ENCODE measurements around the gene SPRR1B. TPM values are rescaled to one million over a fixed set of nuclear protein-coding genes. Genes with fewer than 3 reads are reported as not detected.
"Not testable (repeated sequence)": the region's sequence is repeated elsewhere in the genome, so short reads cannot be mapped to it uniquely, and the experiment has no call there.

The SPRR1B gene, protein sequence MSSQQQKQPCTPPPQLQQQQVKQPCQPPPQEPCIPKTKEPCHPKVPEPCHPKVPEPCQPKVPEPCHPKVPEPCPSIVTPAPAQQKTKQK
- total RNA-seq, result not detected

DNA sequence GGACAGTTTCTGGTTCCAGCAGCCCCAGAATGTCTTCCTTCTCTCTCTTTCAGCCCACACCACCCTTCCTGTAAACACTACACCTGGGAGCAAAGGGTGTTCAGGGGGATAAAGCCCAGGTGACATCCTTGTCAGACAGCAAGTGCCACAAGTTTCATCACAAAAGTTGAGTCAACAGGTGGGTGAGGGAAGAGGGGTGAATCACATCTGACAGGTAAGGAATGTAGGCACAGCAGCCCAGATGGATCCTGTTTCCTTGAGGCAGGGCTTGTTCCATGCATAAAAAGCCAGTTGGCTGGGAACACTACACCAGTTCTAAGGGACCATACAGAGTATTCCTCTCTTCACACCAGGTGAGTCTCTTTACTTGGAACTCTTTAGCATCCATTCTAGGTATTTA, at the start of gene SPRR1B:
Gene SPRR1B (plus strand): TSS at position 309 of the 400 bp plus-strand sequence. CDS start 1,143 bp downstream, outside the sequence.
- Mint-ChIP-seq H3K27me3 (ENCODE audit: low read depth) (peaks cover 13% of the 10 kb centered on the region), H3K36me3 (ENCODE audit: insufficient read depth) (no peaks in the 10 kb centered on the region), H3K9me3 (no peaks in the 10 kb centered on the region), H3K4me3 (no peak within 1 kb of the TSS), H3K4me1 (ENCODE audit: low read depth) (no peaks in the 10 kb centered on the region)
- ATAC-seq (no peak), DNase-seq (no peak)

DNA sequence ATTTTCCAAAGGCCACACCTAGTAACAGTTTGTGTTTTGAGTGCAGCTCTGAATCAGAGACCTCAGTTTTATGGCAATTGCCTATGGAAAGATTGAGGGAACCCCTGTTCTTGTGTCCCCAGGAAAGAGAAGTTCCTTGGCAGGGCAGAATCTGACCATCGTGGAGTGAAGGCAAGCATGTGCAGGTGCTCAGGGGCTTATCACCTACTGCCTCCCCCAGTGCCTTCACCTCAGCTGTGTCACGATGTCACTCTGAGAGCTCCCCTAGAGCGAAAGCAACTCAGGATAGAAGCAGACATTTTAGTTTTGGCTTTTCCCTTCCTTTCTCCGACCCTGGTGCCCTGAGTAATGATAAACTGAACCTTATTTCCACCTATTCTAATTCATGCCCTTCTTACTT, 48.9 kb upstream of the SPRR1B start:
- H3K27me3 Mint-ChIP-seq (ENCODE audit: low read depth), result peaks cover 43% of the 10 kb centered on the region
- H3K9me3 Mint-ChIP-seq, result no peaks in the 10 kb centered on the region
- H3K36me3 Mint-ChIP-seq (ENCODE audit: insufficient read depth), result no peaks in the 10 kb centered on the region
- DNase-seq (no peak), ATAC-seq (no peak)
- no peak overlapping the region for H3K4me3 Mint-ChIP-seq
- no peaks in the 10 kb centered on the region for H3K4me1 Mint-ChIP-seq (ENCODE audit: low read depth)

DNA sequence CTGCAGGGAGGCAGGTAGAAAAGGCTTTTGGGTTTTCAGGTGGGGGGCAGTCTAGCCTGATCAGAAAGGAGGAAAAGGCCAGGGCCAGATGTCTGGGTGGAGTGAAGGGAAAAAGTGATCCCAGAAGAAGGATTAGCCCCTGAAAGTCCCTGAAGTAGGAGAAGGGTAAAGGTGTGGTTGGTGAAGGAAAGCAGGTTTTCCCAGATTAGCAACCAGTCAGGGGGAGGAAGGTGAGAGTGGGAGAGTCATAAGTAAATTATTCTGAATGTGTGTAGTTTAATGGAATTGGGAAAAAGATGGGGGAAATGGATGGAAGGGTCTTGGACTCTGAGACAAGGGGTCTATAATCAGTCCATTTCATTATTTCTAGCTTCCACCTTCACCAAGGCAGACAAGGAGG, 47.8 kb upstream of the SPRR1B start:
- H3K9me3 Mint-ChIP-seq, result peaks cover 4% of the 10 kb centered on the region
- ATAC-seq, result no peak
- no peaks in the 10 kb centered on the region for H3K36me3 Mint-ChIP-seq (ENCODE audit: insufficient read depth)
- H3K4me3 Mint-ChIP-seq, result no peak overlapping the region
- H3K27me3 Mint-ChIP-seq (ENCODE audit: low read depth), result peaks cover 41% of the 10 kb centered on the region
- DNase-seq, result no peak
- no peaks in the 10 kb centered on the region for H3K4me1 Mint-ChIP-seq (ENCODE audit: low read depth)

DNA sequence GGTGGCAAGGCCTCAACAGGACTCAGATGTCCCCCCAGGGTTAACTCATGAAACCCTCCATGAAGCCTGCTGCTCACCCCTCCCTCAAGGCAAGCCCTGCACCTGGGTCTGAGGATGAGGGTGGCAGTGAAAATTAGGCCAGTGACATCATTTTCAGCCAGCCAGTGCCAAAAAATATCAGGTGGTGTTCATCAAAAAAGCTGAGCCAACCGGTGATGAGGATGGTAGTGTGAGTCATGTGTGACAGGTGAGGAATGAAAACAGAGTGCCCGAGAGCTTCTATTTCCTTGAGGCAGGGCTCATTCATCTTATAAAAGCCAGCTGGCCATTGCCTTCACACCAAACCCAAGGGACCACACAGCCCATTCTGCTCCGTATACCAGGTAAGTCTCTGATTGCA, 47.3 kb upstream of the SPRR1B start, which contains the start of gene SPRR1A:
Gene SPRR1A (plus strand): TSS at position 339 of the 400 bp plus-strand sequence. CDS start 1,150 bp downstream, outside the sequence.
- H3K4me3 Mint-ChIP-seq, result no peak within 1 kb of the TSS
- peaks cover 4% of the 10 kb centered on the region for H3K9me3 Mint-ChIP-seq
- ATAC-seq, result no peak
- DNase-seq, result no peak
- H3K36me3 Mint-ChIP-seq (ENCODE audit: insufficient read depth), result no peaks in the 10 kb centered on the region
- peaks cover 38% of the 10 kb centered on the region for H3K27me3 Mint-ChIP-seq (ENCODE audit: low read depth)
- H3K4me1 Mint-ChIP-seq (ENCODE audit: low read depth), result no peaks in the 10 kb centered on the region

DNA sequence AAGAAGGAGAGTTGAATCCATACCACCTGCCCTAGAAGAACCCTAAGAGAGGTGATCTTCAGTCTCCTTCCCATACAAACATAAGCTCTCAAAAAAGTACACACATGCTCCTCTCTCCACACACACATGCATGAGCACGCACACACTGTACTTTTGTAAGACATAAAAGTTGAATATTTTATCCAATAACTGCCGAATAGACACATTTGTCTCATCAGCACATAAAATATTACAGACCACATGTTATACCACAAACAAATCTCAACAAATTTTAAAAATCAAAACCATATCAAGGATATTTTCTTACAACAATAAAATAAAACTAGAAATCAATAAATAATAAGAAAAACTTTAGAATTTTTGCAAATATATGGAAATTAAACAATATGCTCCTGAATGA, 44.4 kb upstream of the SPRR1B start:
- Mint-ChIP-seq H3K4me3 (no peak overlapping the region), H3K9me3 (peaks cover 4% of the 10 kb centered on the region), H3K27me3 (ENCODE audit: low read depth) (peaks cover 26% of the 10 kb centered on the region), H3K4me1 (ENCODE audit: low read depth) (no peaks in the 10 kb centered on the region), H3K36me3 (ENCODE audit: insufficient read depth) (no peaks in the 10 kb centered on the region)
- no peak for ATAC-seq
- no peak for DNase-seq

DNA sequence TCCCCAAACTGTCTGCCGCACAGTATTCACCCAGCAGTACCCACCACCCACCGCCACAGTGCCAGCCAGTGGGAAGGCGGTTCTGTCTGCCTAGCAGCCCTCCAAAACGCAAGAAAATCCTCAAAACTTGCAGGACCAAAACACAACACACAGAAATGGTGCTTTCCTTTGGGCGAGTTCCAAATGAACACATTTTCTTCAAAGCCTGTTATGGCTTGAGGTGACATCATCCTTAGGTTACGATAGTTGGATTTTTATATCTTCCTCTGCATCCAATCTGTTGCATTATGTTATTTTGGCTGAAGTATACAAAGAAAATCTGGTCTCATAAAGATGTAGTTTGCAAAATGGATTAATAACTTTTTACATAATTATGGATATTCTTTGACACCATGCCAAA, 37.8 kb upstream of the SPRR1B start:
- DNase-seq, result no peak
- peaks cover 6% of the 10 kb centered on the region for H3K9me3 Mint-ChIP-seq
- H3K4me1 Mint-ChIP-seq (ENCODE audit: low read depth), result no peaks in the 10 kb centered on the region
- H3K27me3 Mint-ChIP-seq (ENCODE audit: low read depth), result peaks cover 13% of the 10 kb centered on the region
- H3K4me3 Mint-ChIP-seq, result no peak overlapping the region
- ATAC-seq, result no peak
- H3K36me3 Mint-ChIP-seq (ENCODE audit: insufficient read depth), result no peaks in the 10 kb centered on the region

DNA sequence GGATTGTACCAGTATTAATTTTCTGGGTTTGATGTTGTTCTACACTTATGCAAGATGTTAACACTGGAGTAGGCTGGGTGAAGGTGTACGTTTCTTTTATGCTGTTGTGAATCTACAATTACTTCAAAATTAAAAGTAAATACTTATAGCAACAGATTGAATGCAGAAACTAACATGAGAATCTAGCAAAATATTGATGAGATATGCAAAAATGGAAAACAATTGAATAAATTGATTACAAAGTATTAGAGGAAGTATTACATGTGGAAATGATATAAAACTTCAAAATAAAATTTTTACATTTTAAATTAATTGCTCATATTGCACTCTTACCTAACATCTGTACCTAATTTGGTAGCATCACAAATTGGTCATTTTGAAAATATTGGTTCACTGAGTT, 35.2 kb upstream of the SPRR1B start:
- Mint-ChIP-seq H3K4me1 (ENCODE audit: low read depth) (no peaks in the 10 kb centered on the region), H3K4me3 (no peak overlapping the region), H3K27me3 (ENCODE audit: low read depth) (peaks cover 23% of the 10 kb centered on the region), H3K36me3 (ENCODE audit: insufficient read depth) (no peaks in the 10 kb centered on the region), H3K9me3 (peaks cover 6% of the 10 kb centered on the region)
- DNase-seq, result no peak
- ATAC-seq, result no peak

DNA sequence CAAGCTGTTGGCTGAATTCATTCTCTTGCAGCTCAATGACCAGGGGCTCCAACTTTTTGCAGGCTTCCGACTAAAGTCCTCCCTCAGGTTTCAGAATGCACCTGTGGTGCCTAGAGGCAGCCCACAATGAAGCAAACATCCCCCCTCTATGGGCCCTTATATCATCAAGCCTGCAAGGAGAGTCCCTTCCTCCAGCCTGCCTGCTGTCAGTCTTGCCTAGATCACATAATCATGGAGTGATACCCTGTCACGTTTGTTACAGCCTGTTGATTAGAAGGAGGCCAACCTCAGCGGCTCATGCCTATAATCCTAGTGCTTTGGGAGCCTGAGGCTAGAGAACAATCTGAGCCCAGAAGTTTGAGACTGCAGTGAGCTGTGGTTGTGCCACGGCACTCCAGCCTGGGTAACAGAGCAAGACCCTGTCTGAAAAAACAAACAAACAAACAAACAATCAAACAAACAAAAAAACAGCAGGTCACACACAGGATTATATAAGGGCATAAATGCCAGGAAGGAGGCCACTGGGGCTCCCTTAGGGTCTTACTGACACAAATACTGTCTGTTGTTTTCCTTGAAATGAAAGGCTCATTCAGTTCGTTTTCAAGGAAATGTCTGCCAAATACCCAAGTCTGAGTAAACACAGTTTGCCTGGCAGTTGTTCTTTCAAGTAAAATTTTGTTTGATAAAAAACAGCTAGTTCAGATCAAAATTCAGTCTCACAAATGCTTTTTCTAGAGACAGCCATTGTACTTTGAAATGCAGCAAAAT, 34.2 kb upstream of the SPRR1B start:
- no peak overlapping the region for H3K4me3 Mint-ChIP-seq
- no peaks in the 10 kb centered on the region for H3K4me1 Mint-ChIP-seq (ENCODE audit: low read depth)
- H3K27me3 Mint-ChIP-seq (ENCODE audit: low read depth), result peaks cover 28% of the 10 kb centered on the region
- DNase-seq (no peak), ATAC-seq (no peak)
- no peaks in the 10 kb centered on the region for H3K36me3 Mint-ChIP-seq (ENCODE audit: insufficient read depth)
- H3K9me3 Mint-ChIP-seq, result peaks cover 6% of the 10 kb centered on the region

DNA sequence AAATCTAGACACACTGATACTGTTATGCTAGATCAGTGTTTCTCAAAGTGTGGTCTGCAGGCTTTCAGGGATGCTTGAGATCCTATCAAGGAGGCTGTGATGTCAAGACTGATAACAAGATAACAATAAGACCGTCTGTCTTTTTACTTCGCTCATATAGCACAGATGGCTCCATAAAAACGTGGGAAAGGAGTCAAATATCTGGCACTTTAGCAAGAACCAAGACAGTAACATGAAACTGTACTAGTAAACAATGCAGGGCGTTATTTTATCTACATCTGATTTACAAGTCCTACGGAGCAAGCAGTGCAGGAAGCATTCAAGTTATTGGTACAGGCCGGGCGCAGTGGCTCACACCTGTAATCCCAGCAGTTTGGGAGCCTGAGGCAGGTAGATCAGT, 33.1 kb upstream of the SPRR1B start:
- ATAC-seq, result no peak
- no peaks in the 10 kb centered on the region for H3K36me3 Mint-ChIP-seq (ENCODE audit: insufficient read depth)
- no peak overlapping the region for H3K4me3 Mint-ChIP-seq
- H3K4me1 Mint-ChIP-seq (ENCODE audit: low read depth), result no peaks in the 10 kb centered on the region
- H3K27me3 Mint-ChIP-seq (ENCODE audit: low read depth), result peaks cover 28% of the 10 kb centered on the region
- peaks cover 6% of the 10 kb centered on the region for H3K9me3 Mint-ChIP-seq
- DNase-seq, result no peak

DNA sequence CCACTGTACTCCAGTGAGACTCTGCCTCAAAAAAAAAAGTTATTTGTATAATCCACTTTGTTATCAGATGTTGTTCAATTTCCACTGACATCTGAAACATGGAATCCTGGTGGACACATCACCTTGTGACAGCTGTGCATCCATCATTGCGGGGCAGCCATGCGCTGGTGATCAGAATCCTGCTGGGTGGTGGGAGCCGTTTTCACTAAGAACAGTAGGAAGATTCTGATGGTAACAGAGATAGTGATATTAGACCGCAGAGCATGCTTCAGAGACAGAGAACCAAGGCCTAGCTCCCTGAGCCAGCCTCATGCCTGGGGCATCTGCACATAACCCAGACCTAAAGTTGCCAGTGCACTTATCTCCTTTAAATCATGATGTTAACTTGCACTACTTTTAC, 32.5 kb upstream of the SPRR1B start:
- H3K27me3 Mint-ChIP-seq (ENCODE audit: low read depth), result peaks cover 28% of the 10 kb centered on the region
- no peaks in the 10 kb centered on the region for H3K4me1 Mint-ChIP-seq (ENCODE audit: low read depth)
- no peak overlapping the region for H3K4me3 Mint-ChIP-seq
- H3K9me3 Mint-ChIP-seq, result peaks cover 6% of the 10 kb centered on the region
- no peaks in the 10 kb centered on the region for H3K36me3 Mint-ChIP-seq (ENCODE audit: insufficient read depth)
- no peak for ATAC-seq
- DNase-seq, result no peak

DNA sequence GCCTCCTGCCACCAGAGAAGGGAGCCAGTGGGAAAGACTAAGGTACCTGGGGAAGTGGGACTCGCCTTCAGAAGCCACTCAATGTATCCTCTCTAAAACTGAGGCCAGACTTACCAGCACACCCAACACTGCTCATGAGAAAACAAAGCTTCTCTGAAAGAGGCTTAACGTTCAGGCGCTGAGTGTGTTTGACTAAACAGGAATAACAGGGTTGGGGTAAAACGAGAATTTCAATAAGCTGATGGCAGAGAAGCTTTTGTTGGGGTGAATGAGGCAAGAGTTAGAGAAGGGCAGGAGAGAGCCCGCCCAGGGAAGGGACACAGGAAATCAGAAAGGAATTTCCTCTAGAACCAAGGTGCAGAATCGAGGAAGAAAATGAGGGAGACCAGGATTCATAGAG, 31.2 kb upstream of the SPRR1B start:
- H3K4me1 Mint-ChIP-seq (ENCODE audit: low read depth), result no peaks in the 10 kb centered on the region
- H3K9me3 Mint-ChIP-seq, result peaks cover 6% of the 10 kb centered on the region
- no peak overlapping the region for H3K4me3 Mint-ChIP-seq
- no peaks in the 10 kb centered on the region for H3K36me3 Mint-ChIP-seq (ENCODE audit: insufficient read depth)
- DNase-seq, result no peak
- peaks cover 28% of the 10 kb centered on the region for H3K27me3 Mint-ChIP-seq (ENCODE audit: low read depth)
- no peak for ATAC-seq

DNA sequence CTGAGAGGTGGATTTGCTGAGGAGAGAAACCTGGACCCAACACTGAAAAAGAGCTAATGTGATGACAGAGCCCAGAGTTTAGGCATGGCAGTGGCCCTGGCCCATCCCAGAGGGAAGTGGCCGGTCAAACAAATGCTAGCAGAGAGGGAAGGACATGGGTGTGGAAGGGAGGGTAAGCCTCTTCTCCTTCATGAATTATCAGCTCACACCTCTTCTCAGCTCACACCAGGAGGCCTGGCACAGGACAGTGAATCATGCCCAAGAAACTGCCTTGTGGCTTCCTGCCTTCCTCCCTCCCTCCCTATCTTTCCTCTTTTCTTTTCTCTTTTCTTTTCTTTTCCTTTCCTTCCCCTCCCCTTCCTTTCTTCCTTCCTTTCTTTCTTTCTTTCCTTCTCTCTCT, 30.7 kb upstream of the SPRR1B start:
- Mint-ChIP-seq H3K27me3 (ENCODE audit: low read depth) (peaks cover 25% of the 10 kb centered on the region), H3K36me3 (ENCODE audit: insufficient read depth) (no peaks in the 10 kb centered on the region), H3K4me1 (ENCODE audit: low read depth) (no peaks in the 10 kb centered on the region), H3K9me3 (peaks cover 4% of the 10 kb centered on the region), H3K4me3 (no peak overlapping the region)
- ATAC-seq (no peak), DNase-seq (no peak)

DNA sequence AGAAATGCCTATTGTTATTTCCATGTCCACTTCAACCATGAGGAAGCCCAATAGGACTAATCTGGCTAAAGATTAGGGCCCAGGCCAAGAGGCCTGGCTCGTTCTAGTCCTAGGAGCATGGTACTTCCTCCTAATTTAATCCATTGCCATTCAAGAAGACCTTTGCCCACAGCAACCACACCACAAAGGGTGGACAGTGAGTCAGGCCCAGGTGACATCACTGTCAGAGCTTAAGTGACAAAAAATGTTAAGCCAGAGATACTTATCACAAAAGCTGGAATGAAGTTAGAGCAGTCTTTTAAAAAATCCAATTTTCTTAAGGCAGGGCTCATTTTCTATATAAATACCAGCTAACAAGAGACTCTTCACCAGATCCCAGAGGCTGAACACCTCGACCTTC, 29.6 kb upstream of the SPRR1B start, which contains the start of gene SPRR3:
Gene SPRR3 (plus strand): TSS at position 368 of the 400 bp plus-strand sequence. CDS start 1,272 bp downstream, outside the sequence.
- H3K27me3 Mint-ChIP-seq (ENCODE audit: low read depth), result peaks cover 21% of the 10 kb centered on the region
- no peak for DNase-seq
- no peaks in the 10 kb centered on the region for H3K36me3 Mint-ChIP-seq (ENCODE audit: insufficient read depth)
- ATAC-seq, result no peak
- H3K9me3 Mint-ChIP-seq, result no peaks in the 10 kb centered on the region
- H3K4me1 Mint-ChIP-seq (ENCODE audit: low read depth), result no peaks in the 10 kb centered on the region
- H3K4me3 Mint-ChIP-seq, result no peak within 1 kb of the TSS

DNA sequence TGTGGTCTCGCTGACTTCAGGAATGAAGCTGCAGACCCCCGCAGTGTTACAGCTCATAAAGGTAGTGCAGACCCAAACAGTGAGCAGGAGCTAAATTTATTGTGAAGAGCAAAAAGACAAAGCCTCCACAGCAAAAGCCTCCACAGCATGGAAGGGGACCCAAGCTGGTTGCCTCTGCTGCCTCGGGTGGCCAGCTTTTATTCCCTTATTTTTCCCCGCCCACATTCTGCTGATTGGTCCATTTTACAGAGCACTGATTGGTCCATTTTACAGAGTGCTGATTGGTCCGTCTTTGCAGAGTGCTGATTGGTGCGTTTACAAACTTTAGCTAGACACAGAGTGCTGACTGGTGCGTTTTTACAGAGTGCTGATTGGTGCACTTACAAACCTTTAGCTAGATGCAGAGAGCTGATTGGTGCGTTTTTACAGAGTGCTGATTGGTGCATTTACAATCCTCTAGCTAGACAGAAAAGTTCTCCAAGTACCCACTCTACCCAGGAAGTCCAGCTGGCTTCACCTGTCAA, 19.7 kb upstream of the SPRR1B start:
- ATAC-seq, result not testable (repeated sequence)

DNA sequence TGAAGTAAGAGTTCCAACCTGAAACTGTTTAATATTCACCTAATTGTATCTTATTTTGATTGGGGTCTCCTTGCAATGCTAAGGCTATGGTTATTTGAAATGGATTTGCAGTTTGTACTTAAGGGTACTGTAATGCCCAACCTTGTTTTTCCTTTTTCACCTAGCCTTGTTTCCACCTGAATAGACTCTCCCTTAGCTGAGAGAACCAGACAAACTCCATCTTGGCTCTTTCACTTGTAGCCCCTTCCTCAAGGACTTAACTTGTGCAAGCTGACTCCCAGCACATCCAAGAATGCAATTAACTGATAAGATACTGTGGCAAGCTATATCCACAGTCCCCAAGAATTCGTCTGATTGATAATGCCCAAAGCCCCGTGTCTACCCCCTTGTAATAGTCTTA, 9.2 kb upstream of the SPRR1B start:
- H3K9me3 Mint-ChIP-seq; H3K36me3 Mint-ChIP-seq (ENCODE audit: insufficient read depth); ATAC-seq; H3K4me3 Mint-ChIP-seq; H3K4me1 Mint-ChIP-seq (ENCODE audit: low read depth); DNase-seq: not testable (repeated sequence)
- H3K27me3 Mint-ChIP-seq (ENCODE audit: low read depth), result peaks cover 38% of the 10 kb centered on the region

More for the DNA sequence above, 19.7 kb upstream of the SPRR1B start:
- H3K4me1 Mint-ChIP-seq (ENCODE audit: low read depth); H3K27me3 Mint-ChIP-seq (ENCODE audit: low read depth); H3K9me3 Mint-ChIP-seq; H3K4me3 Mint-ChIP-seq; DNase-seq; H3K36me3 Mint-ChIP-seq (ENCODE audit: insufficient read depth): not testable (repeated sequence)
